Coronary artery (tissue), 2 donors: Measurements from ENCODE around the gene MAP4K3.

Experiments used
- DNase-seq: peaks from one replicate; pipeline ENCODE4 v3.0.0-alpha.2; 2017; ENCODE audit warnings: low spot score
- H3K27ac ChIP-seq, 2 donors: fragments of 200-600 bp; sonication (generic); one replicate each; pipeline ENCODE4 v1.5.1; 2016 to 2019
- H3K4me3 ChIP-seq: fragments of 200-600 bp; sonication (generic); 2 replicates; pipeline ENCODE4 v1.5.1; 2016; ENCODE audit warnings: mild to moderate bottlenecking, moderate library complexity
- TF ChIP-seq, protein P1 (sequence below): fragments of 200-600 bp; sonication (generic); IDR thresholded peaks from one replicate; pipeline ENCODE4 v1.5.1; 2019; ENCODE audit warnings: antibody characterized with exemption

MAP4K3 gene

DNA sequence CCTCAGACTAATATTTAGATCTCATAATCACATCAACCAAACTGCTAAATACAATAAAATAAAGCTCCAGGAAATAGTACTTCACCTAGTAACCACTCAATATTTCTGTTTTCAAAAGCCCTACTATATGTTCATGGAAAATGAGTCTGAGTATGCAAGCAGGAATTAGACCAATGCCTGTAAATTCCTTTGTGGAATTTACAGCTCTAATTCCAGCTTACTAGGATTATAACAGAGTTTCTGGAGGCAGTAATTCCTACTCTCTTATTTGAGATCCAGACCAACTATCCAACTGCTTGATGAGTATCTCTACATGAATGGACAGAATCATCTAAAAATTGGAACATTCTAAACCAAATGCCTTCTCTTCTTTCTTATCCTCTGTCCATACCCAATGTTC is 204.9 kb downstream of the MAP4K3 start:
- TF ChIP-seq, protein P1, sequence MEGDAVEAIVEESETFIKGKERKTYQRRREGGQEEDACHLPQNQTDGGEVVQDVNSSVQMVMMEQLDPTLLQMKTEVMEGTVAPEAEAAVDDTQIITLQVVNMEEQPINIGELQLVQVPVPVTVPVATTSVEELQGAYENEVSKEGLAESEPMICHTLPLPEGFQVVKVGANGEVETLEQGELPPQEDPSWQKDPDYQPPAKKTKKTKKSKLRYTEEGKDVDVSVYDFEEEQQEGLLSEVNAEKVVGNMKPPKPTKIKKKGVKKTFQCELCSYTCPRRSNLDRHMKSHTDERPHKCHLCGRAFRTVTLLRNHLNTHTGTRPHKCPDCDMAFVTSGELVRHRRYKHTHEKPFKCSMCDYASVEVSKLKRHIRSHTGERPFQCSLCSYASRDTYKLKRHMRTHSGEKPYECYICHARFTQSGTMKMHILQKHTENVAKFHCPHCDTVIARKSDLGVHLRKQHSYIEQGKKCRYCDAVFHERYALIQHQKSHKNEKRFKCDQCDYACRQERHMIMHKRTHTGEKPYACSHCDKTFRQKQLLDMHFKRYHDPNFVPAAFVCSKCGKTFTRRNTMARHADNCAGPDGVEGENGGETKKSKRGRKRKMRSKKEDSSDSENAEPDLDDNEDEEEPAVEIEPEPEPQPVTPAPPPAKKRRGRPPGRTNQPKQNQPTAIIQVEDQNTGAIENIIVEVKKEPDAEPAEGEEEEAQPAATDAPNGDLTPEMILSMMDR, result no peak
- DNase-seq, result no peak
- no peak overlapping the region for H3K4me3 ChIP-seq
- no peak overlapping the region for H3K27ac ChIP-seq

DNA sequence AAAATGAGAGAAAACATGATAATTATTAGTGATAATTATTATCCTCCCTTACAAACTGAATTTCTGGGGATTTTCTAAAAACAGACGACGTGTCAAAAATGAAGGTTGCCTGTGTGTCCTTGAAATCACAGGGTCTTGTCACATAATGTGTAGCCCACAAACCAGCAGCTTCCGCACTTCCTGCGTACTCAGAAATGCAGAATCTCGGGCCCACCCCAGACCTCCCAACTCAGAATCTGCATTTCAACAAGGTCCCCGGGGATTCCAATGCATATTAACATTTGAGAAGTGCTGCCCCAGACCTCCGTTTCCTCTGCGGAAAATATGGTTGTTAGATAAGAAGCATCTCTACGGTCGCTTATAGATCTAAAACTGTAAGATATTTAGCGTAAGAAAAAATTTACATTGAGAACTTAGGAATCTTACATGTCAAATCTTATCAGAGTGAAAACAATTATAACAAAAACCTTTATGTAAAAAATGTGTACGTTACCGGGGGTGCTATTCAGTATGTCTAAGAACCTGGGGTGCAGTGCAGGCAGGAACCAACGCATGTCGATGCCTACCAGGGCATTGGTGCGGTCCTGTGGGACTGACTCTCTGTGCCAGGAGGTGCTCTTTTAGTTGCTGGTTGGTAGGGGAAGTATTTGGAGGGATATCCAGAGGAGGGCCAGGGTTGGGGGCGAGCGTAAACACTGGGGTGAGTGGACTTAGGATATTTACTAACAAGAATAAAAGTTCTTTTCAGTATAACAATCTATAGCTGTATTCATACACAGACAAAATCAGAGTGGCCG is 208.5 kb downstream of the MAP4K3 start:
- H3K4me3 ChIP-seq, result peak overlapping the region; percentile 56

DNA sequence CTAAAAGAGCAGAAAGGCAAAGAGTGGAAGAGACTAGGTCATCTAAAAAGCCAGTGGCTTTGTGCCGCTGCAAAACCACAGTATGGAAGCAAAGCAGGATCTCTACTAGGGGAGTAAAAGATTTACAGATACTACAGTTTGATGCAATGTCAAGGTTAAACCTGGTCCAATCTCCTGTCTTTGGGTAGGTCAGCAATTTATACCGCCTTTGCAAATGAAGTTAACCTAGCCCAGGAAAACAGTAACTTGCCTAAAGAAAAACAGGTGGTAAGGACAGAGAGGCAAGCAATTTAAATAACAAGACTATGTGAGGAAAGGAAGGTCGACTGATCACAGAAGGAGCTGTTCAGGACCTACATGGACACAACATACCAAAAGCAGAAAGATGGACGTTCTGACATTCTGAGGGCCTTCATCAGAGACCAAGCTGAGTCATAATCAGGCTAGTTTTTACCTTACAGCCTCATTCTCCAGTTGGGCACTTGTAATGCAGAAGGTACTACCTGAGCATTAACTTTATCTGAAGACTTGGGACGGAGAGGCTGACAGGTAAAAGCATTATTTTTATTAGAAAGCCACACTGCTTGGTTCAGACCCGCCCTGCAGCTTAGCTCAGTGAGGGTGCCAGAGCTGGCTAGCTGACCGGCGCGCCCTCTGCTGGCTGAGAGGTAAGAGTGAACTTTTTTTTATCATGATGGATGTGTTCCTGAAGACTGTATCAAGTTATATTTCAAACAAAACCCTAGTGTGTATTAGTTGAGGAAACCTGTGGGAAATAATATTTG is 209.3 kb downstream of the MAP4K3 start:
- no peak overlapping the region for H3K4me3 ChIP-seq
- TF ChIP-seq, protein P1, result peak; percentile 89
- peak; percentile 82 for DNase-seq
- no peak overlapping the region for H3K27ac ChIP-seq

More for the DNA sequence above, 208.5 kb downstream of the MAP4K3 start:
- DNase-seq, result peak; percentile 69
- no peak overlapping the region for H3K27ac ChIP-seq
- TF ChIP-seq, protein P1, result no peak

DNA sequence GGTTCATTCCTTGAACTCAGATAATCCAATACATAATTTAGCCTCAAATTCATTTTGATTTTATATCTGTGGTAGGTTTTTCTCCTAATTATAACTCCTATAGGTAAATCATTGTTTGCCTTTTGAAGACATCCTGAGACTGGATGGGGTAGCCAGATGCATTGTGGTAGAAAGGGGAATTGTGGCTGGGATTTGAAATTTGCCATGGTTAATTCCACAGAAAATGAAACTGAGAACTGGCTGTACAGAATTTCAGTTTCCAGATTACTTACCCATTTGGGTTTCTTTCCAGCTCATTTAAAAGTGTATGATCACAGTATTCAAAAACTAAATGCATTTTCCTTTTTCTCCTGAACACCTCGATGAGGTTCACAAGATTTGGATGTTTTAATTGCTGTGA is 211.5 kb downstream of the MAP4K3 start:
- no peak for DNase-seq
- no peak overlapping the region for H3K4me3 ChIP-seq
- no peak overlapping the region for H3K27ac ChIP-seq
- TF ChIP-seq, protein P1, result no peak

DNA sequence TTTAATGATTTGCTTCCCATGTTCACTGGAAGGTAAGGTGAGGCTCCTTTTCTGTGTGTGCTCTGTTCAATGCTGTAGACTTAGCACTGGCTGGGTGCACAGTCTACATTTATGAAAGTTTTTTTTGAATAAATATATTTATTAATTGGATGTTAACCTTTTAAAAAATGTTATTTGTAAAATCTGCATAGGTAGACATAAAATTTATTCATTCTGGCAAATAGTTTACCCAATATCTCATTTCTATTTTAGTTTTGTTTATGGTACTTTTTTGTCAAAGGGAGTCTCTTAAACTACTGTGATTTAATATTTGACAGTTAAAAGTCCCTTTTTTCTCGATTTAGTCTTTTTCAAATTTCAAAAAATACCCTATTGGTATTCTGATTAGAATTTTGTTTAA is 213.2 kb downstream of the MAP4K3 start:
- no peak overlapping the region for H3K27ac ChIP-seq
- H3K4me3 ChIP-seq, result no peak overlapping the region
- TF ChIP-seq, protein P1, result no peak
- DNase-seq, result no peak

DNA sequence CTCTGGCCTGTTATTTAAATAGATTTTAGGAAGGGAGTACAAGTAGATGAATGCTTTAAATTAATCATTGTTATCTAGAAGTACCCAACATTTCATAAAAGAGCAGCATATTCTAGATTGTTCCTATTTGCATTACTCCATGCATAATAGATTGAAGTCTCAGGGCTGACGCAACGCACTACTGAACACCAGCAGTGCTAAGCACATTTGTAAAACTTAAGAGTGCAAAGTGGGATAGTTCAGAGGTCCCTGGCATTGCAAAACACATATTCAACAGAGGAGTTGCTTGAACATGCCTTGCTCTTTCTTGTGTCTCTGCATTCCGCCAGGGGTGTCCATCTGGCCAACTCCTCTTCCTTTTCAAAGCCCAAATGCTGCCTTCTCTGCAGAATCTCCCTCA is 215.6 kb downstream of the MAP4K3 start:
- no peak for DNase-seq
- TF ChIP-seq, protein P1, result no peak
- Histone ChIP-seq H3K27ac (no peak overlapping the region), H3K4me3 (no peak overlapping the region)
